22Rv1 (cell line): ENCODE results near the gene EYA2.

Source experiments
- CTCF ChIP-seq: fragments of 450-650 bp; IDR thresholded peaks from 2 replicates; pipeline ENCODE4 v1.5.1; 2017; ENCODE audit warnings: mild to moderate bottlenecking
- ZFX ChIP-seq: fragments of 450-650 bp; IDR thresholded peaks from 2 replicates; pipeline ENCODE4 v1.6.1; 2017; ENCODE audit warnings: antibody characterized with exemption, borderline replicate concordance

- TF ChIP-seq CTCF (no peak), ZFX (no peak)
Measured at GRCh38 chr20:47126709-47127108, 232.1 kb downstream of the EYA2 start.
